ENCODE measurements around the gene ZNF710.

DNA sequence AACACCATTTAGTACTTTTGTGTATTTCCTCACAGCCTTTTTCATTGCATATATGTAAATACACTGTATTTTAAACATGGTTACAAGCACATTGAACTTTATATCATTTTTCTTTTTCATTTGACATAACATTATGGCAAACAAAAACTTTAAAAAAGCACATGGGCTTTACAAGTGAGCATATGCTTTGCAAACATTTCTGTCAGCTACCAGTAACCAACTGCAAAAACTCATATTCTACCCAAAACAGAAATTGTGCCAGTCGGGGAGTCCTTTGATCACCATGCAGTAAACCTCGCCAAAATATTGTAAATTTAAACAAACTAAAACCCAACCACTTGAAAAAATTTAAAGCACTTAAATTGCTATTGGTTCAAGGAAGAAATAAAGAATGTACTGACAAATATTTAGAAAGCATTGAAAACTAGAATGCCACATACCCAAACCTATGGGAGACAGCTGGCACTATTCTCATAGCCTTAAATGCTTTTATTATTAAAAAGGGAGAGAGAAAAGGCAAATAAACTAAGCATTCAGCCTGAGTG, 24.4 kb downstream of the ZNF710 start:
- TF ChIP-seq, protein P1, sequence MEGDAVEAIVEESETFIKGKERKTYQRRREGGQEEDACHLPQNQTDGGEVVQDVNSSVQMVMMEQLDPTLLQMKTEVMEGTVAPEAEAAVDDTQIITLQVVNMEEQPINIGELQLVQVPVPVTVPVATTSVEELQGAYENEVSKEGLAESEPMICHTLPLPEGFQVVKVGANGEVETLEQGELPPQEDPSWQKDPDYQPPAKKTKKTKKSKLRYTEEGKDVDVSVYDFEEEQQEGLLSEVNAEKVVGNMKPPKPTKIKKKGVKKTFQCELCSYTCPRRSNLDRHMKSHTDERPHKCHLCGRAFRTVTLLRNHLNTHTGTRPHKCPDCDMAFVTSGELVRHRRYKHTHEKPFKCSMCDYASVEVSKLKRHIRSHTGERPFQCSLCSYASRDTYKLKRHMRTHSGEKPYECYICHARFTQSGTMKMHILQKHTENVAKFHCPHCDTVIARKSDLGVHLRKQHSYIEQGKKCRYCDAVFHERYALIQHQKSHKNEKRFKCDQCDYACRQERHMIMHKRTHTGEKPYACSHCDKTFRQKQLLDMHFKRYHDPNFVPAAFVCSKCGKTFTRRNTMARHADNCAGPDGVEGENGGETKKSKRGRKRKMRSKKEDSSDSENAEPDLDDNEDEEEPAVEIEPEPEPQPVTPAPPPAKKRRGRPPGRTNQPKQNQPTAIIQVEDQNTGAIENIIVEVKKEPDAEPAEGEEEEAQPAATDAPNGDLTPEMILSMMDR (IDR thresholded peaks at IDR 0.05; ENCODE audit: insufficient read depth, low read depth, low read length) = no peak
- TF ChIP-seq EZH2 (IDR thresholded peaks at IDR 0.05; ENCODE audit: insufficient read depth, low read length) = no peak
